Measurements from ENCODE around the gene DTL.

GRCh38 chr1:212067787-212068186, 32.2 kb downstream of the DTL start:
- TF ChIP-seq, protein P1, sequence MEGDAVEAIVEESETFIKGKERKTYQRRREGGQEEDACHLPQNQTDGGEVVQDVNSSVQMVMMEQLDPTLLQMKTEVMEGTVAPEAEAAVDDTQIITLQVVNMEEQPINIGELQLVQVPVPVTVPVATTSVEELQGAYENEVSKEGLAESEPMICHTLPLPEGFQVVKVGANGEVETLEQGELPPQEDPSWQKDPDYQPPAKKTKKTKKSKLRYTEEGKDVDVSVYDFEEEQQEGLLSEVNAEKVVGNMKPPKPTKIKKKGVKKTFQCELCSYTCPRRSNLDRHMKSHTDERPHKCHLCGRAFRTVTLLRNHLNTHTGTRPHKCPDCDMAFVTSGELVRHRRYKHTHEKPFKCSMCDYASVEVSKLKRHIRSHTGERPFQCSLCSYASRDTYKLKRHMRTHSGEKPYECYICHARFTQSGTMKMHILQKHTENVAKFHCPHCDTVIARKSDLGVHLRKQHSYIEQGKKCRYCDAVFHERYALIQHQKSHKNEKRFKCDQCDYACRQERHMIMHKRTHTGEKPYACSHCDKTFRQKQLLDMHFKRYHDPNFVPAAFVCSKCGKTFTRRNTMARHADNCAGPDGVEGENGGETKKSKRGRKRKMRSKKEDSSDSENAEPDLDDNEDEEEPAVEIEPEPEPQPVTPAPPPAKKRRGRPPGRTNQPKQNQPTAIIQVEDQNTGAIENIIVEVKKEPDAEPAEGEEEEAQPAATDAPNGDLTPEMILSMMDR (IDR thresholded peaks at IDR 0.05) = no peak
- TF ChIP-seq POLR2A (IDR thresholded peaks at IDR 0.05) (no peak), EP300 (IDR thresholded peaks at IDR 0.05) (no peak)

Measured in stomach (tissue), 4 donors.